K562 (cell line): Measurements from ENCODE around the gene PUM1. TPM values are rescaled to one million over a fixed set of nuclear protein-coding genes. Genes with fewer than 3 reads are reported as not detected.

ENCODE experiments used
- BCLAF1 ChIP-seq, 2 experiments: fragments of 450-650 bp in 1 of 2; IDR thresholded peaks; 2 replicates each; pipeline ENCODE4 v1.6.1; 2011 to 2017; ENCODE audit warnings: low read depth in 2 of 2, antibody characterized with exemption in 1 of 2, borderline replicate concordance in 1 of 2, low read length in 1 of 2, mild to moderate bottlenecking in 1 of 2, mixed read lengths in 1 of 2; ENCODE audit not compliant: control insufficient read depth in 1 of 2
- BDP1 ChIP-seq: IDR thresholded peaks from 3 replicates; pipeline ENCODE4 v1.6.1; 2011; ENCODE audit not compliant: insufficient read length, insufficient read depth
- ETS1 ChIP-seq: conservative IDR thresholded peaks from 2 replicates; pipeline ENCODE4 v1.6.1; 2011; ENCODE audit warnings: low read depth, mild to moderate bottlenecking, low read length; ENCODE audit not compliant: control insufficient read depth
- MAZ ChIP-seq, 2 experiments: fragments of 450-650 bp in 1 of 2; sonication (generic) in 1 of 2; formaldehyde crosslinking; IDR thresholded peaks in 1 of 2; conservative IDR thresholded peaks in 1 of 2; 2 replicates each; pipeline versions ENCODE4 v1.4.0 to v1.5.0; 2020; ENCODE audit warnings: mild to moderate bottlenecking in 1 of 2, missing genetic modification reagents in 1 of 2
- MCM2 ChIP-seq: fragments of 450-650 bp; IDR thresholded peaks from 2 replicates; pipeline ENCODE4 v1.6.1; 2017; ENCODE audit warnings: low read depth, mild to moderate bottlenecking
- NELFE ChIP-seq: IDR thresholded peaks from 2 replicates; pipeline ENCODE4 v1.6.1; 2011; ENCODE audit warnings: mild to moderate bottlenecking; ENCODE audit not compliant: insufficient read depth, insufficient read length
- NEUROD1 ChIP-seq: fragments of 150-350 bp; IDR thresholded peaks from 2 replicates; pipeline ENCODE4 v1.6.1; 2014; ENCODE audit warnings: borderline replicate concordance, low read length, low read depth; ENCODE audit not compliant: partially characterized antibody
- RBFOX2 ChIP-seq: fragments of 200-400 bp; formaldehyde crosslinking; IDR thresholded peaks from 2 replicates; pipeline ENCODE4 v1.6.1; 2017; ENCODE audit warnings: low read depth, mild to moderate bottlenecking, low read length, moderate library complexity
- RUNX1 ChIP-seq: sonication (generic); IDR thresholded peaks from 2 replicates; pipeline ENCODE4 v1.6.1; 2016; ENCODE audit warnings: antibody characterized with exemption, low read depth
- SMC3 ChIP-seq: conservative IDR thresholded peaks from 2 replicates; pipeline ENCODE4 v1.6.1; 2011; ENCODE audit warnings: low read depth, low read length, improper control_type of control experiment; ENCODE audit not compliant: insufficient read depth
- SRF ChIP-seq, 2 experiments: fragments of 250-450, 450-650 bp in 1 of 2; sonication (Bioruptor Pico) in 1 of 2; sonication (generic) in 1 of 2; formaldehyde crosslinking; IDR thresholded peaks; 2 replicates each; pipeline versions ENCODE4 v1.5.0 to v1.5.1; 2020 to 2022; ENCODE audit warnings: mild to moderate bottlenecking in 1 of 2, missing genetic modification reagents in 1 of 2
- STAT5A ChIP-seq: IDR thresholded peaks from 2 replicates; pipeline ENCODE4 v1.6.1; 2012; ENCODE audit warnings: low read length, inconsistent platforms, borderline replicate concordance
- TAF9B ChIP-seq: fragments of 450-650 bp; IDR thresholded peaks from 2 replicates; pipeline ENCODE4 v1.6.1; 2018; ENCODE audit warnings: mild to moderate bottlenecking; ENCODE audit not compliant: partially characterized antibody
- TBL1XR1 ChIP-seq, 2 experiments: IDR thresholded peaks; 2 replicates each; pipeline ENCODE4 v1.6.1; 2012; ENCODE audit warnings: improper control_type of control experiment in 2 of 2, low read length in 2 of 2, mild to moderate bottlenecking in 1 of 2
- TSHZ1 ChIP-seq: fragments of 250-450 bp; sonication (Bioruptor Pico); IDR thresholded peaks from 2 replicates; pipeline ENCODE4 v1.4.0; 2020; ENCODE audit warnings: mild to moderate bottlenecking, moderate library complexity
- ZBTB8A ChIP-seq: fragments of 450-650 bp; IDR thresholded peaks from 2 replicates; pipeline ENCODE4 v1.6.1; 2018; ENCODE audit warnings: mild to moderate bottlenecking, moderate library complexity; ENCODE audit not compliant: partially characterized antibody
- ZEB2 ChIP-seq: fragments of 450-650 bp; IDR thresholded peaks from 2 replicates; pipeline ENCODE4 v1.6.1; 2016
- ZNF561 ChIP-seq: fragments of 450-650 bp; formaldehyde crosslinking; conservative IDR thresholded peaks from 2 replicates; pipeline ENCODE4 v1.4.0; 2020; ENCODE audit warnings: mild to moderate bottlenecking, moderate library complexity
- ZNF75A ChIP-seq: fragments of 450-650 bp; formaldehyde crosslinking; IDR thresholded peaks from 2 replicates; pipeline ENCODE4 v1.4.0; 2020; ENCODE audit warnings: mild to moderate bottlenecking
- polyA plus RNA-seq, 8 experiments: library from polyadenylated mRNA; depleted of rRNA in 4 of 8; stranded (reverse) in 5 of 8; unstranded in 3 of 8; fragments of >200 nt; fragmentation: Nextera tagmentation in 2 of 8; fragmentation: Illumina TruSeq in 1 of 8; extraction: Ambion mirVana in 2 of 8; extraction: Trizol in 1 of 8; gene quantifications; 2 replicates each; pipeline versions ENCODE4 v1.2.1 to v1.2.3, GENCODE V29; 2011 to 2014; ENCODE audit warnings: inconsistent platforms in 1 of 8, missing spikeins in 1 of 8
- total RNA-seq, 7 experiments: library from RNA; depleted of rRNA in 6 of 7; stranded (reverse); fragments of >200 nt in 6 of 7; fragmentation: Illumina TruSeq in 2 of 7; extraction: Trizol in 2 of 7; gene quantifications; 2 replicates each; pipeline versions ENCODE4 v1.2.1 to v1.2.3, GENCODE V29; 2011 to 2021; ENCODE audit warnings: low replicate concordance in 1 of 7

The PUM1 gene
- total and polyA plus RNA-seq, 9 of the 15 experiments (the other 6 are each of a cell fraction or from before 2014, with no cell fraction given): 37.7 to 104 (median 55.7) TPM

GRCh38 chr1:31084782-31085569, 19.5 kb upstream of the PUM1 start (continued):
- TF ChIP-seq SMC3: no peak
- TF ChIP-seq STAT5A: no peak
- no peak for TF ChIP-seq RBFOX2
- no peak for TF ChIP-seq ZBTB8A
- TF ChIP-seq MAZ (CRISPR knock-in tag; conservative IDR thresholded peaks at IDR 0.05 in 1 of 2, IDR thresholded peaks at IDR 0.05 in 1 of 2): peak in 1 of 2 experiments; percentile 62; a peak in 1 of 4 replicates
- no peak for TF ChIP-seq TAF9B
- TF ChIP-seq NELFE: no peak
- no peak for TF ChIP-seq ETS1
- TF ChIP-seq RUNX1: no peak
- TF ChIP-seq ZEB2: 0 out of 2 replicates have a peak, but pooled peaks have one; percentile 24
- no peak for TF ChIP-seq MCM2
- TF ChIP-seq ZNF75A (CRISPR knock-in tag): no peak
- no peak for TF ChIP-seq ZNF561 (CRISPR knock-in tag)
- no peak for TF ChIP-seq BDP1
- TF ChIP-seq TBL1XR1 (IDR thresholded peaks at IDR 0.05; ENCODE audit: low read length in 2 of 2): peak in 1 of 2 experiments; percentile 82; a peak in 2 of 4 replicates
- 0 out of 4 replicates have a peak, but pooled peaks of 1 of the 2 experiments have one; percentile 34 for TF ChIP-seq BCLAF1 (IDR thresholded peaks at IDR 0.05; ENCODE audit: borderline replicate concordance in 1 of 2, control insufficient read depth in 1 of 2, low read depth in 2 of 2, low read length in 1 of 2)
- TF ChIP-seq SRF (CRISPR knock-in tag; IDR thresholded peaks at IDR 0.05): peak in 1 of 2 experiments; percentile 64; a peak in 1 of 4 replicates
- TF ChIP-seq TSHZ1 (CRISPR knock-in tag): no peak
- peak; percentile 39 for TF ChIP-seq NEUROD1
